Glomerular endothelial cell (primary cell): ENCODE measurements around the gene RNF141. TPM values are rescaled to one million over a fixed set of nuclear protein-coding genes. Genes with fewer than 3 reads are reported as not detected.

Experiments used
- DNase-seq: peaks from one replicate; pipeline ENCODE4 v3.0.0-alpha.2; 2011; ENCODE audit warnings: low read depth, low spot score; ENCODE audit errors: extremely low read depth
- total RNA-seq: library from RNA; depleted of rRNA; stranded (reverse); fragments of >200 nt; gene quantifications from 2 replicates; pipeline ENCODE4 v1.2.3, GENCODE V29; 2015

RNF141 gene
- total RNA-seq, 1 donor from 2014 or later: 27.2 TPM

GRCh38 chr11:10499874-10500601 lies 40.9 kb downstream of the RNF141 start:
- no peak for DNase-seq

GRCh38 chr11:10499452-10499851 lies 41.5 kb downstream of the RNF141 start:
- DNase-seq: no peak

GRCh38 chr11:10498426-10499250 lies 42.3 kb downstream of the RNF141 start:
- no peak for DNase-seq

- DNase-seq: no peak
Measured at GRCh38 chr11:10498022-10498400, 43.0 kb downstream of the RNF141 start.

- DNase-seq: no peak
Measured at GRCh38 chr11:10497371-10498021, 43.5 kb downstream of the RNF141 start.

GRCh38 chr11:10496296-10496936 lies 44.6 kb downstream of the RNF141 start:
- DNase-seq: no peak

- no peak for DNase-seq
Measured at GRCh38 chr11:10495464-10495786, 45.6 kb downstream of the RNF141 start.

GRCh38 chr11:10494636-10495463 lies 46.1 kb downstream of the RNF141 start:
- no peak for DNase-seq

- no peak for DNase-seq
Measured at GRCh38 chr11:10493041-10493663, 47.8 kb downstream of the RNF141 start.

- no peak for DNase-seq
Measured at GRCh38 chr11:10492084-10492483, 48.9 kb downstream of the RNF141 start.

GRCh38 chr11:10490398-10491241 lies 50.4 kb downstream of the RNF141 start:
- peak; percentile 91 for DNase-seq

- DNase-seq: no peak
Measured at GRCh38 chr11:10490032-10490397, 51.0 kb downstream of the RNF141 start.

- DNase-seq: no peak
Measured at GRCh38 chr11:10488934-10489691, 51.9 kb downstream of the RNF141 start.

- DNase-seq: no peak
Measured at GRCh38 chr11:10488121-10488933, 52.7 kb downstream of the RNF141 start.

- DNase-seq: no peak
Measured at GRCh38 chr11:10487002-10487647, 53.9 kb downstream of the RNF141 start.

GRCh38 chr11:10486161-10486840 lies 54.7 kb downstream of the RNF141 start:
- DNase-seq: no peak
